BJ (cell line): ENCODE results near the gene CELF2. TPM values are rescaled to one million over a fixed set of nuclear protein-coding genes. Genes with fewer than 3 reads are reported as not detected.

Experiments
- CTCF ChIA-PET: fragments of 350-600 bp; formaldehyde crosslinking; extraction: SDS; loops from one replicate; lab custom pipeline; 2021; ENCODE audit warnings: antibody characterized with exemption, inconsistent platforms; lab: Yijun Ruan, JAX
- POLR2A ChIA-PET: fragments of 300-600 bp; sonication (Branson Sonifier 250); formaldehyde crosslinking; extraction: SDS; loops from one replicate; lab custom pipeline; 2021; ENCODE audit warnings: antibody characterized with exemption; lab: Charles Lee
- DNase-seq: peaks from one replicate; pipeline ENCODE4 v3.0.0-alpha.2; 2011; ENCODE audit warnings: low read depth
- H3K27me3 ChIP-seq: 2 replicates; pipeline ENCODE4 v1.6.0; 2011; ENCODE audit warnings: low read length; ENCODE audit not compliant: control insufficient read depth, insufficient read depth
- H3K36me3 ChIP-seq: 2 replicates; pipeline ENCODE4 v1.5.1; 2011; ENCODE audit warnings: low read length; ENCODE audit not compliant: control insufficient read depth, insufficient read depth
- H3K4me3 ChIP-seq: 2 replicates; pipeline ENCODE4 v1.5.1; 2011; ENCODE audit warnings: low read depth, mild to moderate bottlenecking, control low read depth, low read length
- polyA plus RNA-seq: library from polyadenylated mRNA; depleted of rRNA; stranded (reverse); fragments of >200 nt; gene quantifications from 2 replicates; pipeline ENCODE4 v1.2.3, GENCODE V29; 2011
- TF ChIP-seq, protein P1 (sequence below): IDR thresholded peaks from 2 replicates; pipeline ENCODE4 v1.5.1; 2011; ENCODE audit warnings: low read depth, mild to moderate bottlenecking, control low read depth, inconsistent platforms, low read length, moderate library complexity; ENCODE audit not compliant: insufficient read depth

CELF2 gene
- polyA plus RNA-seq, 1 experiment = 8.8 TPM

- ChIA-PET CTCF (interaction anchor here (1.2 kb wide), 1 partner anchor 8 kb away, joined by 3 read pairs; no protein-coding TSS in a partner anchor), POLR2A (no interaction called here)
- H3K4me3 ChIP-seq = no peak overlapping the region
- H3K36me3 ChIP-seq = no peaks in the 10 kb centered on the region
- no peak for DNase-seq
- TF ChIP-seq, protein P1, sequence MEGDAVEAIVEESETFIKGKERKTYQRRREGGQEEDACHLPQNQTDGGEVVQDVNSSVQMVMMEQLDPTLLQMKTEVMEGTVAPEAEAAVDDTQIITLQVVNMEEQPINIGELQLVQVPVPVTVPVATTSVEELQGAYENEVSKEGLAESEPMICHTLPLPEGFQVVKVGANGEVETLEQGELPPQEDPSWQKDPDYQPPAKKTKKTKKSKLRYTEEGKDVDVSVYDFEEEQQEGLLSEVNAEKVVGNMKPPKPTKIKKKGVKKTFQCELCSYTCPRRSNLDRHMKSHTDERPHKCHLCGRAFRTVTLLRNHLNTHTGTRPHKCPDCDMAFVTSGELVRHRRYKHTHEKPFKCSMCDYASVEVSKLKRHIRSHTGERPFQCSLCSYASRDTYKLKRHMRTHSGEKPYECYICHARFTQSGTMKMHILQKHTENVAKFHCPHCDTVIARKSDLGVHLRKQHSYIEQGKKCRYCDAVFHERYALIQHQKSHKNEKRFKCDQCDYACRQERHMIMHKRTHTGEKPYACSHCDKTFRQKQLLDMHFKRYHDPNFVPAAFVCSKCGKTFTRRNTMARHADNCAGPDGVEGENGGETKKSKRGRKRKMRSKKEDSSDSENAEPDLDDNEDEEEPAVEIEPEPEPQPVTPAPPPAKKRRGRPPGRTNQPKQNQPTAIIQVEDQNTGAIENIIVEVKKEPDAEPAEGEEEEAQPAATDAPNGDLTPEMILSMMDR = no peak
- no peaks in the 10 kb centered on the region for H3K27me3 ChIP-seq
These were observed 245.0 kb downstream of the CELF2 start for GRCh38 chr10:11262494-11263345.

DNA sequence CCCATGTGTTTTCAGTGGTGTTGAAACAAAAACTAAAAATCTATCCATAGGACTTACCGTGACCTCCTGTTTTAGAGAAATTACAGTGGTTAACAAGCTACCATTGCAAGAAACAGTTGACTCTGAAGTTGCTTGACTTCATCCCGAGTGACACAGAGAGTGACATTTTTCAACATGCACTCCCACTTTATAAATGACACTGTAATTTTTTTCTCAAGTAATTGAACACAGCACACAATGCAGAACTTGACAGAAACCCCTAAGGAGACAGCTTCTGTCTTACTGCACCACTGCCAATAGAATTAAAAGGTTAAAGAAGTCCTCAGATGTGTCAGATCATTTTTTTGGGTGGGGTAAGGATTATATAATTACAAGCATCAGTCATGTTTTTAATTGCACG lies 246.1 kb downstream of the CELF2 start:
- H3K4me3 ChIP-seq = no peak overlapping the region
- ChIA-PET CTCF (interaction anchor here (0.6 kb wide), 1 partner anchor 1569 kb away, joined by 3 read pairs; no protein-coding TSS in a partner anchor), POLR2A (no interaction called here)
- H3K36me3 ChIP-seq = no peaks in the 10 kb centered on the region
- no peaks in the 10 kb centered on the region for H3K27me3 ChIP-seq
- DNase-seq = no peak
- TF ChIP-seq, protein P1 = no peak

DNA sequence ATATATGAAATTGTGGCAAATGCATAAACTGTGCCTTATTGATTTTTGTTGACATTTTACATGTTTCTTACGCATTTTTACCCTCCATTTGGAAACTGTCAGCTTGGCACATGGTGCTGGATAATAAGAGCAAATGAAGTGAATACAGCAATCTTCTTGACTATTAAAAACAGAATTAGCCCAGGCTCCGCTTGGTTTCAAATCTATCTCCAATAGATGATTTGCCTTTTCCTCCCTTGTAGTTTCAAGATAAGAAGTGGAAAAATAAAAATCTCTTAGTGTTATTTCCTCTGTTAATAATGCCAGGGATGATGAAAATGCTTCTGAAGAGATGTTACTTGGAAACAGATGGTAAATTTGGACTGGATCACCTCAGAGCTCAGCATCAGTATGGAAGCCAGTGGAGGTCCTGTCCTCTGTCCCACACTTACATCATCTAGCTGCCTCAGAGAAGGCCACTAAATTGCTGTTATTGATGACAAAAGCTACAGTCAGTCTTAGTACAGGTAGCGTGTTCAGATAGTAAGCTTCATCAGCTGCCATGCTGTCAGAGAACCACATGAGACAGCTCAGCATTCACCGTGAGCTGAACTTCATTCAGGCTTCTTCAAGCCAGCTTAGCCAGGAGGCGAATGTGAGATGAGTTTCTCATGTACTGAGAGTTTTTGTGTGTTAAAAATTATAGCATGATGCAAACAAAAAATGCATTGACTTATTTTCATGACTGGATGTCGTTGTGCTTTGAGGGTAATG lies 246.8 kb downstream of the CELF2 start:
- TF ChIP-seq, protein P1 = no peak
- Histone ChIP-seq H3K4me3 (no peak overlapping the region), H3K36me3 (no peaks in the 10 kb centered on the region), H3K27me3 (no peaks in the 10 kb centered on the region)
- CTCF ChIA-PET = interaction anchor here (0.6 to 1.0 kb wide), 2 partner anchors 29 to 1568 kb away, joined by 3 read pairs; no protein-coding TSS in a partner anchor
- POLR2A ChIA-PET = no interaction called here
- no peak for DNase-seq

GRCh38 chr10:11265484-11265883 lies 247.8 kb downstream of the CELF2 start:
- POLR2A ChIA-PET = no interaction called here

More at GRCh38 chr10:11265484-11265883, 247.8 kb downstream of the CELF2 start:
- DNase-seq = no peak
- no peaks in the 10 kb centered on the region for H3K36me3 ChIP-seq
- H3K4me3 ChIP-seq = no peak overlapping the region
- CTCF ChIA-PET = no interaction called here
- no peaks in the 10 kb centered on the region for H3K27me3 ChIP-seq
- TF ChIP-seq, protein P1 = no peak
